Activated CD8-positive, alpha-beta memory T cell treated with anti-CD3 and anti-CD28 coated beads for 1 hour (primary cell): ENCODE data around the gene CNOT8.
"Not testable (repeated sequence)": the region's sequence is repeated elsewhere in the genome, so short reads cannot be mapped to it uniquely, and the experiment has no call there.

Experiments used
- DNase-seq, 2 donors: peaks; one replicate each; pipeline ENCODE4 v3.0.0-alpha.2; 2020; ENCODE audit warnings: low read depth in 1 of 2; ENCODE audit errors: extremely low read depth in 1 of 2

Gene CNOT8

DNA sequence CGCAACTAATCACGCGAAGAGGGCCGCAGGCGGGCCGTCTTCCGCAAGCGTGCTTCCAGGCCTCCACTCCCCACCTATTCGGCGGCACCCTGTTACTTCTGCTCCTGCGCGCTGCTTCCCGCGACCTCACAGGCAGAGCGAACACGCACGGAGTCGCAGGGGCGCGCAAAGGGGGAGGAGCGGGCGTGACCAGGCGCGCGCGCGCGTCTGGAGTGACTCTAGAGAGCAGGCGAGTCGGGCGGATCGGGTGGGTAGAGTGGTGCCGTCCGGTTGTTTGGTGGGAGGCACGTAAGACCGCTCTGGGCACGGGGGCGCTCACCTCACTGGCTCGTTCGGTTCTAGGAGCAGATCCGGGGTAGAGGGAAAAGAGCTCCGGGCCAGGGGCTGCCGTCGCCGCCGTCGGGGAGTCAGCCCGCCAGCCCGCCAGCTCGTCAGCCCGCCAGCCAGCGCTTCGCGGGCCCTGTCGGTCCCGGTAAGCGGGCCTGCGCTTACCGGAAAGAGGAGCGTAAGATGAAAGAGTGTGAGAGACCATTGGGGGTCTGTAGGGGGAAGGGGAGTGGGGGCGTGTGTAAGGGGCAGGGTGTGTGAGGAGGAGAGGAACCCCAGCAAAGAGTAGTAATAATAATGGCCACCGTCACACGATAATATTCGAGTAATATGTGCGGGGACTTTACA, at the start of gene CNOT8:
Gene CNOT8, plus strand, starts transcription at position 331 of the 675 bp plus-strand sequence. CDS start 4,652 bp downstream, outside the sequence.
- DNase-seq: peak; percentile 91 to 95

DNA sequence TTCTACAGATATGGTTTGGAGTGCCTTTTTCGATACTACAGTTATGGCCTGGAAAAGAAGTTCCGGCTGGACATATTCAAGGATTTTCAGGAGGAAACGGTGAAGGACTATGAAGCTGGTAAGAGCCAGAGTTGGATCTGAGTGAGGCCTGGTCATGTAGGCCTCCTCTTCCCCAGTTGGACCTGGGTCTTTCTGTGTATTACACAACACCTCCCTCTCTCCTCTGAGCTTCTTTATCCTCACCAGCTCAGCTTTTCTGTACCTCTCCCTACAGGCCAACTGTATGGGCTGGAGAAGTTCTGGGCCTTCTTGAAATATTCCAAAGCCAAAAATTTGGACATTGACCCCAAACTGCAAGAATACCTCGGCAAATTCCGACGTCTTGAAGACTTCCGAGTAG, 47.2 kb upstream of the CNOT8 start:
- no peak for DNase-seq

GRCh38 chr5:154811653-154812465, 46.6 kb upstream of the CNOT8 start:
- DNase-seq: peak in 1 of 2 donors; percentile 46

DNA sequence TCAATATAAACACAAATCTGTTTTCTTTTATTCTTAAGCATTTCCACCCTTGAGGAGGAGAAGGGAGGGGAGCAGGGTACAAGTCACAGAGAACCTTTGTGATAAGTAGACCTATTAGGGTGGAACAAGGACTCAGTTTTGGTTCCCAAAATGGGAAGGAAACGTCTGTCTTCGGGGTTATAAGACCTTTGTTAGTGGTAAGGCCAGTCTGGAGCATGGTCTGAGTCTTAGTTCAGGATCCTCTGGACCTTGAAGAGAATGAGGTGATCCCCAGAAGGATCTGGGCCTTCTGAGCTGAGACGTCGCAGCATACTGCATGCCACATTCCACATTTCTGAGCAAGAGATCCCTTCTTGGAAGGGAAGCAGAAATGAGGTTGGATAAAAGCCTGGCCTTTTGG, 45.3 kb upstream of the CNOT8 start:
- no peak for DNase-seq

GRCh38 chr5:154813736-154814135, 44.7 kb upstream of the CNOT8 start:
- DNase-seq: peak; percentile 19 to 33

DNA sequence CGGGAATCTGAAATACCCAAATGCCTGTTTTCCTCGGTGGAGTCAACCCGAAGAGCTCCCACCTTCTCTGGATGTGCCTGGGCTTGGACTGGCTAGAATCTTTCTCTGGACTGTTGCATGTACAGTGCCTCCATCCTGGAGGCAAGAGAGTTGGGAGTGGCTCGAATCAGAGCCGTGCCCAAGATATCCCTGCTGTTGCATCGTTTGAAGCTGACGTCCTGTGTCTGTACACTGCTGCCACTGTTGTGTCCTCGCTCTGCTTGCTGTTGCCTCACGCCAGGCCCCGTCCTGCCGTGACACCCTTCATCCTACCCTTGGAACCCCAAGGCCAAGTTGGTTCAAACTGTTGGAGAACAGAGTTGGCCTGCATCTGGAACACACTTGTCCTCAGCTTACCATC, 43.4 kb upstream of the CNOT8 start:
- no peak for DNase-seq

- DNase-seq: no peak
Measured at GRCh38 chr5:154815684-154816247, 42.7 kb upstream of the CNOT8 start.

DNA sequence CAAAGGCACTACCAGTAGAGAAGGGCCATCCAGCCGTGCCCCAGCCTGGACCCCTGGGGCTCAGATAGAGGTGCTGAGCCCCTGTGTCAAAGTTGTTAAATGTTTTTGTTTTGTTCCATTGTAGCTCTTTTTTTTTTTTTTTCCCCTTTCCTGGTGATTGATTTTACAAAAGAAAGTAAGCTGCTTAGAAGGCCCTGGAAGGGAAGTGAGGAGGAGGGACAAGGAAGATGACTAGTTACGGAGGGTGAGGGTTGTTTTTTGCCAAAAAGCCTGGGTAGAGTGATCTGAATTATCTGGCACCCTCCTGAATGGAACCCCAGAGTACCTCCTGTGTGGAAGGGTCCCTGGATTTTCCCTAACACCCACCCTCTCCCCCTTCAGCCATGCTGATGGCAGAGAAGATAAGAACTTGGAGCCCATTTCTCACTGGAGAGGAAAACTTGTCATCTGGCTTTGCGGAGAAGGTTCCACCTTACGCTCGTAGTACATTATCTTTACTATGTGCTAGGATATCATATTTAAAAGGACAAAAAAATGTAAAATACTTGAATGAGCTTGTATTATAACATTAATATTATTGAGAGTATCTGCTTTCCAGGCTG, 41.4 kb upstream of the CNOT8 start:
- DNase-seq: no peak

GRCh38 chr5:154817815-154818214, 40.6 kb upstream of the CNOT8 start:
- no peak for DNase-seq

GRCh38 chr5:154818471-154819116, 39.8 kb upstream of the CNOT8 start:
- no peak for DNase-seq

- DNase-seq: no peak
Measured at GRCh38 chr5:154819546-154819945, 38.9 kb upstream of the CNOT8 start.

GRCh38 chr5:154820383-154820782, 38.0 kb upstream of the CNOT8 start:
- DNase-seq: no peak

DNA sequence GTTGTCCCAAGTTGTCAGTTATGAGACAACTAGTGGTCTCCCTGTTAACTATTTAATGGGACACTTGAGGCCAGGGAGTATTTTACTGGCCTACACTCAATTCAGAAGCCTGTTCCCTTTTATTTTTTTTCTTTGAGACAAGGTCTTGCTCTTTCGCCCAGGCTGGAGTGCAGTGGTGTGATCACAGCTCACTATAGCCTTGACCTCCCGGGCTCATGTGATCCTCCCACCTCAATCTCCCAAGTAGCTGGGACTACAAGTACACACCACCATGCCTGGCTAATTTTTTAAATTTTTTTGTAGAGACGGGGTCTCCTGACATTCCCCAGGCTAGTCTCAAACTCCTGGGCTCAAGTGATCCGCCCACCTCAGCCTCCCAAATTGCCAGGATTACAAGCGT, 35.5 kb upstream of the CNOT8 start:
- DNase-seq: not testable (repeated sequence)

DNA sequence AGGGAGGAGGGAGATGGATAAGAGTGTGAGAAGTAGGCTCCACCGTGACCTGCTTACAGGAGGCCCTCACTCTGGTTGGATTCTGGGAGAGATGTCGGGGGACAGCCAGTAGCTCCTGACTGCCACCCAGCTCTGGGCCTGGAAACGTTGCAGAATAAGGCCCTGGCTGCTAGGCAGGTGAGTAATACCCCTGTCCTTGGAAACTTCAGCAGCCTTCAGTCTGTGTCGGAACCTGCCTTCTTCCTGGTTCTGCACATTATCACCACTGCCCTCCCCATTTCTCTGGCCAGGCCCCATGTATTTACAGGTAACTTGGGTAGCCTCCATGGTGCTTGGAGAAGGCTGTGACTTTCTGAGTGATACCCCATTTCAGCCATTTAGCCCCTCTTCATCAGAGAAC, 34.8 kb upstream of the CNOT8 start:
- no peak for DNase-seq

GRCh38 chr5:154824070-154824469, 34.4 kb upstream of the CNOT8 start:
- DNase-seq: no peak

GRCh38 chr5:154829181-154829588, 29.2 kb upstream of the CNOT8 start:
- no peak for DNase-seq

DNA sequence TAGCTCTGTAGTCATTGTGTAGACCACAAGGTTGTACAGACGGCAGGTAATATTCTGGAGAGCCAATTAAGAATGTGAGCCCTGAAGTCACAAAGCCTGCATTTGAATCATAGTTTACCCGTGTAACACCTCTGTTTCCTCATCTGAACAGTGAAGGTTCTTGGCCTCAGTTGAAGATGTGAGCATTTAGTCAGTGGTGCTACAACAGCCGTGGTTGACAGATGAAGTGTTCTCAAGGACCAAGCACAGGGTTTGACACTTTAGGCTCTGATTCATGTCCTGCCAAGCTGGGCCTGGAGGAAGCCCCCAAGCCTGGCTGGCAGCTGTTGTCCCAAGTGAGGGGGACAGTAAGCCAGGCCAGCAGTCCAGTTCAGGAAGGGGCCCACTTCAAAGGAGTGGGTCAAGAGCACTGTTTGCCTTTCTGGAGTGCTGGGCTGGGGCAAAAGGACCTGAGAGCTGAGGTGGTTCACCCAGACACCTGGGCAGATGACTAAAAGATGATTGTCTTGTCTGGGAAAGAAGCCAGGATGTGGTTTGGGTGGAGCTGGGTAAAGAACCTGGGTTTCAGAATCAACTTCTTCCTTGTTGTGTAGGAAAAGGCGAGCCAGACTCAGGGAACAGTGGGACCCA, 28.7 kb upstream of the CNOT8 start:
- no peak for DNase-seq

DNA sequence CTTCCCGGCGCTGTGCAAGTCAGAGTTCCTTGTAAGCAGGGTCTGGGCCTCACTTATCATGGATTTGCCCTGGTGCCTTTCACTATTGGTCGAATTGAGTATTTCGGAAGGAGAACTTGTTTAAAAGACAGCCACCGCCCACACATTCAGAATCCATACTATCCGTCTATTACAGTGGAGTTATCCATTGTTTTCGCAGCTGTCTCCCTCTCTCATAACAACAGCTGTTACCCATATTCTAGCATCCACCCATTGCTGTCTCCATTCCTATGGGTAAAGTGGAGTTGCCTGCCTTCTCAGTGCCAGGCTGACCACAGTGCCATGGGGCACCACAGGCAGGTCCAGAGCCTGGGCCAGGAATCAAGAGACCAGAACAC, 28.2 kb upstream of the CNOT8 start:
- no peak for DNase-seq

GRCh38 chr5:154830596-154830995, 27.8 kb upstream of the CNOT8 start:
- no peak for DNase-seq

- no peak for DNase-seq
Measured at GRCh38 chr5:154831451-154831850, 27.0 kb upstream of the CNOT8 start.

DNA sequence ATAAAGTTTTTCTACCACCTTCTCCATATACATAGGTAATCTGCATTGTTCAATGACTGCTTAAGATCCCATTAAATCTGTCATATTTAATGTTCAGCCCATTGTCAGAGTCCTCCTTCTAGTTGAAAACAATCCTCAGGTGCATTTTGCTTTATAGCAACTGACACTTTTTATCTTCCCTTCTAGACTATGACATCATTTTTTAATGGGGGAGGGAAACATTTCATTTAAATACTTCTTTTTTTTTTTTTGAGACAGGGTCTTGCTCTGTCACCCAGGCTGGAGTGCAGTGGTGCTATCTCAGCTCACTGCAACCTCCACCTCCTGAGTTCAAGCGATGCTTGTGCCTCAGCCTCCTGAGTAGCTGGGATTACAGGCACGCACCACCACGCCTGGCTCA, 25.6 kb upstream of the CNOT8 start:
- not testable (repeated sequence) for DNase-seq
